GM18508 (cell line): ENCODE results near the gene AKAP11.

Experiments
- ATAC-seq: cut with Tn5 transposase; IDR thresholded peaks from one replicate; pipeline ENCODE4 v1.9.1; 2021; ENCODE audit warnings: moderate number of reproducible peaks; ENCODE audit not compliant: insufficient read depth, unreplicated experiment

The AKAP11 gene

DNA sequence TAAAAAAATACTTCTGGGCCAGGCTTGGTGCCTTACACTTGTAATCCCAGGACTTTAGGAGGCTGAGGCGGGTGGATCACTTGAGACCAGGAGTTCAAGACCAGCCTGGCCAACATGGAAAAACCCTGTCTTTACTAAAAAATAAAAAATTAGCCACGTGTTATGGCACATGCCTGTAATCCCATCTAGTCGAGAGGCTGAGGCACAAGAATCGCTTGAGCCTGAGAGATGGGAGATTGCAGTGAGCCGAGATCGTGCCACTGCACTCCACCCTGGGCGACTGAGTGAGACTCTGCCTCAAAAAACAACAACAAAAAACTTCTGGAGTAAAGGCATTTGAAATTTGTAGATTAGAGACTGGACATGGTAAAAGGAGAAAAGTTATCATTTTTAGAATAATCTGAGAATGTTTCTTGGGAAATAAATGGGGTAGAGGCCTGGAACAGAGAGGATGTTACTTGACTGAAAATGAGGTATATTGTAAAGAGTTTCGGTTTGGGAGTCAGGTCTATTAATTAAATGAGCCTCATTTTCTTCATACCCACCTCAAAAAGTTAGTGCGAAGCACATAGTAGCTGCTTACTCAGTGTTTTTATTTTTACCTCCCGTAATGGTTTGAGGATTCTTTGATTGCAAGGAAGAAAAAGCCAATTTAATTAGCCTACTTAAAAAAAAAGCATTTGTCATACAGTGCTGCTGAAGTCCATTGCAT, 2.6 kb downstream of the AKAP11 start:
- ATAC-seq, result no peak

GRCh38 chr13:42275098-42275471, 3.1 kb downstream of the AKAP11 start:
- ATAC-seq, result peak; percentile 31

DNA sequence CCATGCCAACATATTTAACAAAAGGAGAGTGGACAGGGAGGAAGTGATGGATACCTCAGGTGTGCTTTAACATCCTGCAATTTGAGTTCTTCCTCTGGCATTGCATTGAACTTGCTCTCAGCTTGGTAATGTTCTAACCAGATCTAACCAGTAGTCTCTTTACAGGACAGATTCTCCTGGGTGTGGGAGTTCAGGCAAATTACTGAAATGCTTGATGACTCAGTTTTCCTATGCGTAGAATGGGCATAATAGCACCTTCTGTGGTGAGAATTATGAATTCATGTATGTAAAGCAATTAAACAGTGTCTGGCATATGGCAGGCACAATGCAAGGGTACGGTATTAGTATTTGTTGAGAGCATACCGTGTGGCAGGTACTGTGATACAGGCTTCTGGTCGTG, 3.6 kb downstream of the AKAP11 start:
- no peak for ATAC-seq

- no peak for ATAC-seq
Measured at GRCh38 chr13:42276683-42277082, 4.7 kb downstream of the AKAP11 start.

DNA sequence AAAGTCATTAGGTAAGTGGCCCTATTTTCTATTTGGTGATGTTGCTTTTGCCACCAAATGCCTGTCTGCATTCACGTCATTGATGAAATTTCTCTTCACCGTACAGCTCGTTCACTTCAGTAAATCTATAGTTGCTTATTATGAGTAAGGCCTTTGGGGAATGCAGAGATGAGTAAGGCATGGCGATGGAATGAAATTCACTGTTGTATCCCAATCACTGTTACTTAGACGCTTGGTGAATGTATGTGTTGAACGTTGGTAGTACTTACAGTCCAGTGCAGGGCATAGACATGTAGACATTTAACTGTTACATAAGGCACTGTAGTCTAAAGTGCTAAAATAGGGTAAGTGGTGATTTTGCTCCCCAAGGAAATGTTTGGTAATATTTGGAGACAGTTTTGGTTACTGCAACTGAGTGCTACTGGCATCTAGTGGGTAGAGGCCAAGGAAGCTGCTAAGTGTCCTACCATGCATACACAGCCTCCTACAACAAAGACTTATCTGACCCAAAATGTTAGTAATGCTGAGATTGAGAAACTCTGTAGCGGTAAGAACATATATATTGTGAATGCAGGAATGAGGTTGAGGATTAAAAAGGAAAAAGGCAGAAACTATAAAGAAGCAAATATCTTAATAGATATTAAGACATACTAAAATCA, 5.8 kb downstream of the AKAP11 start:
- ATAC-seq, result no peak

GRCh38 chr13:42279080-42279479, 7.1 kb downstream of the AKAP11 start:
- ATAC-seq, result no peak

- ATAC-seq, result no peak
Measured at GRCh38 chr13:42279986-42280385, 8.0 kb downstream of the AKAP11 start.

DNA sequence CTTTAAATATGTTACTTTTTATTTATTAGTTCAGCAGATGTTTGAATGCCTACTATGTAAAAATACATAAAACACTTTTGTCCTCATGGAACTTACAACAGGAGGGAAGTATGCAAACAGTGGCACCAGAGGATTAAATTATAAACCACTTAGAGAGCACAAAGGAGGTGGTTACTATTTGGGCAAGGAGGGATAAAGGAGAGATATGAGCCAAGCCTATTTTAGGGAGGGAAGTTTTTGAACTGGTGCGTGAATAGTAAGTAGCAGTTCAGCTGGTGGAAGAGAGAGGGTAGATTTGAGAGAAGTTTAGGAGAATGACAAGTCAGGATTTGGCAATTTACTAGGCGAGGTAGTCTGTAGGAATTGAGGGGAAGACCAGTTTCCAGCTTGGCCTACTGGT, 8.6 kb downstream of the AKAP11 start:
- no peak for ATAC-seq

DNA sequence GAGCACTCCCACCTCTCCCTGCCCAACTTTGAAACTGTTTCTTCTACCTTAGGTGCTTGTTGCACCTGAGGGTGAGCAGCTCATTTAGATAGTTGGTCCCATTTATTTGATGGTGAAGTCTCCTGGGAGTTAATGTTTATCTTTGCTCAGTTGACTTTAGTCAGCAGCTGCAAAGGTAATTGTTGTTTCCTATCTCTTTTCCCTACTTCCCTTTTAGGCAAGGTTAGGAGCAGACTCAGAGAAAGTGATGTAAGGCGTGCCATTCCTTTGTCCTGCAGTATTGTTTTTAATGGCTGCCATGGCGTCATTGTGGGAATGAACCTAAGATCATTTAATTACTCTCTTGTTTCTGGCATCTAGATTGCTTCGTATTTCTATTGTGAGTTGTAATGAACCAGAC, 11.6 kb downstream of the AKAP11 start:
- no peak for ATAC-seq

DNA sequence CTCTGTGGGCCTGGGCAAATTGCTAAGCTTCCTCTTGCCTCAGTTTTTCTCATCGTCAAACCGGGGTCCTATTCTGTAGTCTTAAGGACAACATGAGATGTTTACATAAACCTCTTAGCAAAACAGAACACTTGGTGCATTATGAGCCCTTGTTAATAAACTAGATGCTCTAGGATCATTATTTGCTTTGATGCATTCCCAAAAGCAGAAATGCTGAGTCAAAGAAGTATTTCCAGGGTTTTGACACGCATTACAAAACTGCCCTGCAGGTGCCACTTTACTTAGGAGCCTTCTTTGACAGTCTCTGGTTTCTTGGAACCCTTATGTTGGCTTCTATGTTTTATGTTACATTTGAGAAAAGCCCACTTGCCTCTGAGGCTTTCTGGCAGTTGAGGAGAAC, 12.1 kb downstream of the AKAP11 start:
- no peak for ATAC-seq

- ATAC-seq, result no peak
Measured at GRCh38 chr13:42298392-42298791, 26.4 kb downstream of the AKAP11 start.

- no peak for ATAC-seq
Measured at GRCh38 chr13:42305503-42305902, 33.6 kb downstream of the AKAP11 start.

DNA sequence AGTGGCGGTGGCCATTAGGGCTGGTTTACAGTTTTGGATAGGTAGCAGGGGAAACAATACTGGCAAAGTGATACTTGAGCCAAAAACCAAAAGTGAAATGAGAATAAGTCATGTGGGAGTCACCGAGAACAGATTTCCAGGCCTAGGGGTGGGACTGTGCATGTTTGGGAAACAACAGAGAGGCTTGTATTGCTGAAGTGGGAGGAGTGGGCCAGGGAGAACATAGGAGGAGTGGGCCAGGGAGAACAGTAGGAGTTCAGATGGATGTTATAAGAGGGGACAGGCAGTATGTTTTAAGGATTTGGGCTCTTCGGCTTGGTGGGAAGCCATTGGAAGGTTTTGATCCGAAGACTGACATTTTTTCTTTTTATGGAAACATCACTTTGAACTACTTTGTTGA, 35.5 kb downstream of the AKAP11 start:
- no peak for ATAC-seq

DNA sequence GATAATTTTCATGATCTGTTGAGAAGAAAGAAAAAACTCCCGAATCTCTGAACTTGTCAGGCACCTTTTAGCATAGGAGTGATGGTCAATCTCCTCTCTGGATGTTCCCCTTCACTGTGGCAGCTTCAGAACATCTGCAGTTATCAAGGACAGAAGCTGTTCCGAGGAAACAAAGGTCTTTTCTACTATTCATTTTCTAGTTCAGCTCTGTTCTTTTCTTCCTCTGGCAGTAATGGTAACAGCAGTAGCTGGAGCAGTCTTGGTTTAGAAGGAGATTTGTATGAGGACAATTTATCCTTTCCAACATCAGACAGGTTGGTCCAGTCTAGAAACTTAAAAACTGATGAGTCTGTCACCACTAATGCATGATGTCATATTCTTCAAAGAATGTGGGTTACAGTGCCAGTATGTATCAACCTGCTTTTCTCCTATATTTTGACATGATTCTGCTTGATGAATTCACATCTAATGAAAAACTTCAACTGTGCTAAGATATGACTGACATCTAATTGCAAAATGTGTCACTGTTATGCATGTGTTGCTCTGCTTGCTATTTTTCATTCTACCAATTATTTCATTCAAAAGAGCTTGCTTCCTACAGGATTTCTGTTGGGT, 41.0 kb downstream of the AKAP11 start:
- no peak for ATAC-seq

GRCh38 chr13:42318570-42318969, 46.6 kb downstream of the AKAP11 start:
- ATAC-seq, result no peak

DNA sequence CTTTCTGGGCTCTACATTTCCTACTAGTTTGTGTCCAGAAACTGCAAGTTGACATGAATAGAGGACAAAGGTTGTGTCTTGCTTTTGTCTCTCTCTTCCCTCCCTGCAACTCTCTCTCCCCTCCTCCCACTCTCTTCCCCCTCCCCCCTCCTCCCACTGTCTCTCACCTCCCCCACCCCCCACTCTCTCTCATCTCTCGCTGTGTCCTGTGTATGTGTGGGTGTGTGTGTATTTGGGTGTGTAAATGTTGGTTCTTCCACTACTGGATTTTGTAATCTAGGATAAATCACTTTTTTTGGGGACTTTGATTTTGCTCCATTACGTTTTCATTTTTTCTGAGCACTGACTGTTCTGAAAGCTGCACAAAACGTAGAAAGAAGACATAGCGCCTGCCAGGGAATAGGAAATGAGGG, 48.4 kb downstream of the AKAP11 start:
- ATAC-seq, result no peak

DNA sequence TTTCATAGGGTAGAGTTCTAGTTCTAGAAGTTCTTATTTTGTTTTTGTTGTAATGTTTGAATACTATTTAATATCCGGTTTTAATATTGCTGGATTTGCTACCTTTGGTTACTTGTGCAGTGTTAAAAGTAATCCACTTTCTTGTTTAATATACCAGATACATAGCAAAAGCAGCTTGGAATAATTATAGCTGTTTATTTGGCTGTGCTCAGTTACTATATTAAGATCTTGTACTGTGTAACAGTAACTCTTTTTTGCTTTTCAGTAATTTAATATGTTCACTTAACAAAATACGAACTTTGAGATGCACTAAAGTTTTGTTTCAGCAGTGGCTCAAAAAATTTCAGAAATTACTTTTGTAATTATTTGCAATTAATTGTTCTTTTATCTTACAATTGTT, 50.9 kb downstream of the AKAP11 start:
- no peak for ATAC-seq

GRCh38 chr13:42324704-42325103, 52.8 kb downstream of the AKAP11 start:
- no peak for ATAC-seq

DNA sequence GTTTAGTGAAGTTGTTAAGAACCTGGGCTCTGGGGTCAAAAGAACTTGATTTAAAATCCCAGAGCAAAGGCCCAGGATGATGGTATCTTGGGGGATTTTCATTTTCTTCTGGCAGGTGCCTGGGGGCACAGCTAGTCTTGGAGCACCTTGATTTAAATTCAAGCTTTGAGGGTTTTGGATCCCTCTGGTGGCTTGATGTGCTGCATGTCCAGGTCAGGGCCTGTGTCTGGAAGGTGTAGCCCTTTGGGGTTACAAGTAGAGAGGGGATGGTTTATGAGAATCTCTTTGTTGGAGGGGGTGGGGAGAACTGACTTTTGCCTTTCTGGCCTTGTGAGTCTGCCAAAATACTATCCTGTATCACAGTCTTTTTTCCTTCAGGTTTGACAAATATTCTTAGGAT, 55.8 kb downstream of the AKAP11 start:
- ATAC-seq, result no peak

DNA sequence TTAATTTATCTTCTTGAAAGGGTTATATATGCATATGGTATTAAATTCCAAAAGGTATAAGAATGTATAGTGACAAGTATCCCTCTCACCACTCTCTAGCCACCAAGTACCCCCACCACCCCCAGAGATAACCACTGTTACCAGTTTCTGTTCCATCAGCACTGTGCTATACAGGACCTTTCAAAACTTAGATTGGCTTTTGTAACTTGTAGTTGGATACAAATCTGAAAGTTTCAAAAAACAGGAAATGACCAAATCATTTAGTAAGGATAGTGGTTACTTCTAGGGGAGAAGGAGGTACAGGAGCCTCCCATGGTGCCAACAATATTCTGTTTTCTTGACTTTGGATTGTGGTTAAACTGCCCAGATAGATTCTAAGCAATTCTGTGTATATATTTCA, 56.7 kb downstream of the AKAP11 start:
- no peak for ATAC-seq

GRCh38 chr13:42329239-42329638, 57.3 kb downstream of the AKAP11 start:
- no peak for ATAC-seq

DNA sequence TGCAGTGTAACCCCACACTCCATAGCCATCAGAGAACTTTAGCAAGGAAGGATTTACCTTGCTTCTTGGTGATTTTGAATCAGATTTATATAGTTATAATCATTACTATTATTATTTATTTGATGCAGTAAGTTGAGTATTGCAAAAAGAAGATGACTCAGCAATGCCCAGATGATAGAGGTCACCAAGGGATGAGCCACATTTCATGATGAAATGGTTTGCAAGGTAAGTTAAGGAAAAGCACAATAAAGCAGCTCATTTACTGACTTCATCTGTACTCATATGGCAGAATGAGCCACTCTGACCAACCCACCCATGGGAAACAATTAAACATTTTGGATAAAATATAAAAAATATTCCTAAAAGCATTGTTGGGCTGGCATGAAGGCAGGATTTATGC, 59.1 kb downstream of the AKAP11 start:
- no peak for ATAC-seq
